GM12878 (cell line): ENCODE results near the gene RASGEF1B.

Source experiments
- ATF7 ChIP-seq: fragments of 450-650 bp; IDR thresholded peaks from 2 replicates; pipeline ENCODE4 v1.6.1; 2016; ENCODE audit warnings: low read depth, mild to moderate bottlenecking
- CREM ChIP-seq: IDR thresholded peaks from 2 replicates; pipeline ENCODE4 v1.6.1; 2014; ENCODE audit warnings: antibody characterized with exemption, low read depth
- CTCF ChIP-seq, 3 experiments: IDR thresholded peaks in 2 of 3; conservative IDR thresholded peaks in 1 of 3; 2 replicates each; pipeline ENCODE4 v1.5.1; 2011; ENCODE audit warnings: low read depth in 3 of 3, low read length in 3 of 3, mild to moderate bottlenecking in 3 of 3, control low read depth in 2 of 3, moderate library complexity in 2 of 3, inconsistent platforms in 1 of 3, mixed read lengths in 1 of 3; ENCODE audit not compliant: control insufficient read depth in 2 of 3, insufficient read depth in 1 of 3; ENCODE audit errors: extremely low read depth in 1 of 3
- EP300 ChIP-seq, 2 experiments: fragments of 150-350 bp in 1 of 2; IDR thresholded peaks; 2 replicates each; pipeline ENCODE4 v1.6.1; 2011 to 2012; ENCODE audit warnings: low read depth in 2 of 2, low read length in 2 of 2, borderline replicate concordance in 1 of 2, improper control_type of control experiment in 1 of 2, inconsistent platforms in 1 of 2; ENCODE audit not compliant: control insufficient read depth in 1 of 2
- FOS ChIP-seq: IDR thresholded peaks from 3 replicates; pipeline ENCODE4 v1.6.1; 2011; ENCODE audit warnings: borderline replicate concordance; ENCODE audit not compliant: insufficient read length; ENCODE audit errors: extremely low read depth
- NFXL1 ChIP-seq: fragments of 450-650 bp; IDR thresholded peaks from 2 replicates; pipeline ENCODE4 v1.6.1; 2017; ENCODE audit warnings: antibody characterized with exemption, mild to moderate bottlenecking, borderline replicate concordance
- NR2F1 ChIP-seq: fragments of 450-650 bp; conservative IDR thresholded peaks from 2 replicates; pipeline ENCODE4 v1.6.1; 2017; ENCODE audit warnings: mild to moderate bottlenecking
- POLR2A ChIP-seq: IDR thresholded peaks from 2 replicates; pipeline ENCODE4 v1.6.1; 2011; ENCODE audit warnings: low read depth, mild to moderate bottlenecking, low read length
- REST ChIP-seq: IDR thresholded peaks from 2 replicates; pipeline ENCODE4 v1.6.1; 2012; ENCODE audit warnings: mild to moderate bottlenecking, low read depth, low read length
- SMAD1 ChIP-seq: fragments of 450-650 bp; IDR thresholded peaks from 2 replicates; pipeline ENCODE4 v1.6.1; 2018; ENCODE audit warnings: mild to moderate bottlenecking, low read depth; ENCODE audit not compliant: partially characterized antibody
- SP1 ChIP-seq: IDR thresholded peaks from one replicate; pipeline ENCODE4 v1.6.1; 2011; ENCODE audit warnings: low read depth, low read length
- SREBF1 ChIP-seq: IDR thresholded peaks from 2 replicates; pipeline ENCODE4 v1.6.1; 2012; ENCODE audit warnings: mild to moderate bottlenecking, low read length
- ZBTB40 ChIP-seq: fragments of 450-650 bp; IDR thresholded peaks from 2 replicates; pipeline ENCODE4 v1.6.1; 2016; ENCODE audit warnings: mild to moderate bottlenecking, moderate library complexity, borderline replicate concordance

- TF ChIP-seq ATF7 = no peak
- no peak for TF ChIP-seq CREM
- TF ChIP-seq NFXL1 = no peak
- no peak for TF ChIP-seq CTCF (IDR thresholded peaks at IDR 0.05 in 2 of 3, conservative IDR thresholded peaks at IDR 0.05 in 1 of 3; ENCODE audit: control insufficient read depth in 2 of 3, extremely low read depth in 1 of 3, insufficient read depth in 1 of 3, low read depth in 3 of 3, low read length in 3 of 3)
- no peak for TF ChIP-seq POLR2A
- no peak for TF ChIP-seq SMAD1
- no peak for TF ChIP-seq ZBTB40
- no peak for TF ChIP-seq EP300 (IDR thresholded peaks at IDR 0.05; ENCODE audit: borderline replicate concordance in 1 of 2, control insufficient read depth in 1 of 2, low read depth in 2 of 2, low read length in 2 of 2)
- no peak for TF ChIP-seq REST
- no peak for TF ChIP-seq FOS
- TF ChIP-seq NR2F1 = no peak
- no peak for TF ChIP-seq SREBF1
- no peak for TF ChIP-seq SP1
These were observed 35.8 kb upstream of the RASGEF1B start for GRCh38 chr4:81507530-81507929.
